Cardiac muscle cell (in vitro differentiated cells and primary cell): ENCODE data around the gene MIGA2. TPM values are rescaled to one million over a fixed set of nuclear protein-coding genes. Genes with fewer than 3 reads are reported as not detected.
A peak's percentile ranks its signal among the peaks of the same experiment; 100 is the strongest.

ENCODE experiments used
- DNase-seq, 2 donors: peaks; one replicate each; pipeline versions ENCODE4 v3.0.0 to v3.0.0-alpha.2; 2010 to 2017; ENCODE audit warnings: low read depth in 1 of 2, low spot score in 1 of 2
- H3K27ac ChIP-seq: fragments of 200-600 bp; sonication (generic); 2 replicates; pipeline ENCODE4 v1.5.1; 2016
- H3K27me3 ChIP-seq: fragments of 200-600 bp; sonication (generic); 2 replicates; pipeline ENCODE4 v1.6.0; 2016; ENCODE audit warnings: control low read depth
- H3K36me3 ChIP-seq: fragments of 200-600 bp; sonication (generic); 2 replicates; pipeline ENCODE4 v1.5.1; 2016; ENCODE audit warnings: control low read depth
- H3K4me1 ChIP-seq: fragments of 200-600 bp; sonication (generic); 2 replicates; pipeline ENCODE4 v1.8.1; 2017; ENCODE audit warnings: low read depth, mild to moderate bottlenecking, mixed run types
- H3K4me3 ChIP-seq: fragments of 200-600 bp; sonication (generic); 2 replicates; pipeline ENCODE4 v1.5.1; 2016; ENCODE audit warnings: mild to moderate bottlenecking
- H3K9me3 ChIP-seq: fragments of 200-600 bp; sonication (generic); 2 replicates; pipeline ENCODE4 v1.5.1; 2017; ENCODE audit warnings: low read depth, mild to moderate bottlenecking, control low read depth
- CTCF ChIP-seq: IDR thresholded peaks from 2 replicates; pipeline ENCODE4 v1.5.1; 2012; ENCODE audit warnings: low read depth, mild to moderate bottlenecking, low read length
- polyA plus RNA-seq: library from polyadenylated mRNA; unstranded; fragments of >200 nt; fragmentation: Nextera tagmentation; extraction: Ambion mirVana; gene quantifications from 2 replicates; pipeline ENCODE4 v1.2.1, GENCODE V29; 2016
- total RNA-seq: library from RNA; depleted of rRNA; stranded (reverse); fragments of >200 nt; gene quantifications from 2 replicates; pipeline ENCODE4 v1.2.3, GENCODE V29; 2016

MIGA2 gene
- total RNA-seq = 65.8 and 69.8 TPM in 2 replicates
- 44.7 and 48.7 TPM in 2 replicates for polyA plus RNA-seq

GRCh38 chr9:129036241-129036922 is at the start of gene MIGA2:
Gene MIGA2 (plus strand): TSS chr9:129036626. CDS start chr9:129040595, 3,969 bp downstream.
- H3K27ac ChIP-seq = peak within 1 kb of the TSS; percentile 84
- peaks cover 8% of the 10 kb centered on the region for H3K4me1 ChIP-seq
- no peak for TF ChIP-seq CTCF
- peak; percentile 99 to 100 for DNase-seq
- peak within 1 kb of the TSS; percentile 88 for H3K4me3 ChIP-seq
- peaks cover 5% of the 10 kb centered on the region for H3K36me3 ChIP-seq
- no peaks in the 10 kb centered on the region for H3K9me3 ChIP-seq
- H3K27me3 ChIP-seq = no peaks in the 10 kb centered on the region

- H3K9me3 ChIP-seq = no peaks in the 10 kb centered on the region
- TF ChIP-seq CTCF = no peak
- H3K4me3 ChIP-seq = no peak overlapping the region
- no peak for DNase-seq
- no peaks in the 10 kb centered on the region for H3K27me3 ChIP-seq
- H3K36me3 ChIP-seq = peaks cover 63% of the 10 kb centered on the region
- no peak overlapping the region for H3K27ac ChIP-seq
- no peaks in the 10 kb centered on the region for H3K4me1 ChIP-seq
Observed at GRCh38 chr9:128986671-128987070, 49.8 kb upstream of the MIGA2 start.

DNA sequence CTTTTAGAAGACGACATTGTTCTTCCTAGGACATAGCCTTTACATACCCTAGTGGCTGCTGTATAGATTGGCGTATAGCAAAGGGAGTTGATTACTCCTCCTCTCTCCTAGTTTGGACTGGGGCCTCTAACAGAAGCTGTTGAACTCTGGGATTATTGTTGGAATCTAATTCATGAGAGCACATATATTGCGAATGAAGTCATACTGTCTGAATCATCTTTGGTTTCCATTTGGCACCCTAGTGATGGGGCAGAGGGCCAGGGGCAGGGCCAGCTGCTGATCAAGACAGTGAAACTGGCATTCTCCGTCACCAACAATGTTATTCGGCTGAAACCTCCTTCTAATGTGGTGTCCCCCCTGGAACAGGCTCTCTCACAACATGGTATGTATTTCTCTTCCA is 48.6 kb upstream of the MIGA2 start:
- Histone ChIP-seq H3K4me3 (no peak overlapping the region), H3K36me3 (peaks cover 57% of the 10 kb centered on the region), H3K27ac (no peak overlapping the region), H3K4me1 (no peaks in the 10 kb centered on the region), H3K9me3 (no peaks in the 10 kb centered on the region), H3K27me3 (no peaks in the 10 kb centered on the region)
- DNase-seq = peak in 1 of 2 donors; percentile 63
- no peak for TF ChIP-seq CTCF

GRCh38 chr9:128992995-128993394 is 43.4 kb upstream of the MIGA2 start:
- peak; percentile 20 to 26 for DNase-seq
- Histone ChIP-seq H3K27me3 (no peaks in the 10 kb centered on the region), H3K9me3 (no peaks in the 10 kb centered on the region), H3K27ac (no peak overlapping the region), H3K4me3 (no peak overlapping the region), H3K36me3 (peaks cover 70% of the 10 kb centered on the region), H3K4me1 (no peaks in the 10 kb centered on the region)
- peak; percentile 9 for TF ChIP-seq CTCF

GRCh38 chr9:128995791-128996190 is 40.6 kb upstream of the MIGA2 start:
- H3K9me3 ChIP-seq = no peaks in the 10 kb centered on the region
- TF ChIP-seq CTCF = no peak
- peak in 1 of 2 donors; percentile 89 for DNase-seq
- no peak overlapping the region for H3K4me3 ChIP-seq
- no peaks in the 10 kb centered on the region for H3K27me3 ChIP-seq
- no peak overlapping the region for H3K27ac ChIP-seq
- H3K4me1 ChIP-seq = no peaks in the 10 kb centered on the region
- peaks cover 60% of the 10 kb centered on the region for H3K36me3 ChIP-seq
